Fibroblast of lung (primary cell): ENCODE data around the gene PCSK6.

Experiments used
- CTCF ChIP-seq, 2 donors: IDR thresholded peaks in 1 of 2; conservative IDR thresholded peaks in 1 of 2; 1 replicate in 1 of 2; 2 replicates in 1 of 2; pipeline ENCODE4 v1.5.1; 2011 to 2012; ENCODE audit warnings: low read length in 2 of 2, control low read depth in 1 of 2, inconsistent platforms in 1 of 2, low read depth in 1 of 2, mild to moderate bottlenecking in 1 of 2
- EZH2 ChIP-seq: IDR thresholded peaks from 2 replicates; pipeline ENCODE4 v1.5.1; 2012; ENCODE audit warnings: low read length, control low read depth, mild to moderate bottlenecking; ENCODE audit errors: missing control alignments

GRCh38 chr15:101444807-101445508, 44.5 kb downstream of the PCSK6 start:
- TF ChIP-seq CTCF (conservative IDR thresholded peaks at IDR 0.05 in 1 of 2, IDR thresholded peaks at IDR 0.05 in 1 of 2; ENCODE audit: low read depth in 1 of 2, low read length in 2 of 2) = no peak
- TF ChIP-seq EZH2 = no peak
